ENCODE data around the gene FUT1.

FUT1 gene

GRCh38 chr19:48715681-48716171 lies 36.7 kb downstream of the FUT1 start:
- no peak for DNase-seq

GRCh38 chr19:48714759-48715675 lies 37.4 kb downstream of the FUT1 start:
- DNase-seq: no peak

- peak; percentile 99 for DNase-seq
Observed at GRCh38 chr19:48713864-48714755, 38.3 kb downstream of the FUT1 start.

GRCh38 chr19:48713041-48713863 lies 39.2 kb downstream of the FUT1 start:
- no peak for DNase-seq

GRCh38 chr19:48711106-48711662 lies 41.3 kb downstream of the FUT1 start:
- no peak for DNase-seq

GRCh38 chr19:48708471-48708870 lies 44.0 kb downstream of the FUT1 start:
- no peak for DNase-seq

GRCh38 chr19:48705431-48705830 lies 47.0 kb downstream of the FUT1 start:
- DNase-seq: no peak

- no peak for DNase-seq
Observed at GRCh38 chr19:48703316-48703715, 49.1 kb downstream of the FUT1 start.

GRCh38 chr19:48702701-48703100 lies 49.7 kb downstream of the FUT1 start:
- DNase-seq: no peak

GRCh38 chr19:48698046-48698445 lies 54.4 kb downstream of the FUT1 start:
- no peak for DNase-seq
